SHP77 (cell line): ENCODE results near the gene RNF112.

Source experiments
- DNase-seq, 2 experiments: peaks; one replicate each; lab custom pipeline; 2025; lab: John Stamatoyannopoulos, UW

The RNF112 gene

GRCh38 chr17:19388791-19389785 lies 21.9 kb upstream of the RNF112 start:
- no peak for DNase-seq

GRCh38 chr17:19390951-19391350 lies 20.1 kb upstream of the RNF112 start:
- no peak for DNase-seq

GRCh38 chr17:19391432-19391831 lies 19.6 kb upstream of the RNF112 start:
- no peak for DNase-seq

GRCh38 chr17:19392303-19392702 lies 18.7 kb upstream of the RNF112 start:
- DNase-seq: no peak

GRCh38 chr17:19397556-19398041 lies 13.4 kb upstream of the RNF112 start:
- no peak for DNase-seq

GRCh38 chr17:19398301-19399181 lies 12.5 kb upstream of the RNF112 start:
- DNase-seq: peak; percentile 69 to 85

GRCh38 chr17:19399750-19400450 lies 11.1 kb upstream of the RNF112 start:
- DNase-seq: no peak

GRCh38 chr17:19401321-19402010 lies 9.6 kb upstream of the RNF112 start:
- DNase-seq: peak in 1 of 2 experiments; percentile 31

GRCh38 chr17:19402171-19402570 lies 8.9 kb upstream of the RNF112 start:
- no peak for DNase-seq

- DNase-seq: no peak
These were observed 8.0 kb upstream of the RNF112 start for GRCh38 chr17:19403021-19403420.

- DNase-seq: no peak
These were observed 6.8 kb upstream of the RNF112 start for GRCh38 chr17:19404264-19404663.

GRCh38 chr17:19405114-19405513 lies 5.9 kb upstream of the RNF112 start:
- DNase-seq: no peak

- no peak for DNase-seq
These were observed 3.3 kb upstream of the RNF112 start for GRCh38 chr17:19407601-19408345.

- no peak for DNase-seq
These were observed 2.7 kb upstream of the RNF112 start for GRCh38 chr17:19408346-19408710.

GRCh38 chr17:19409066-19409465 lies 2.0 kb upstream of the RNF112 start:
- DNase-seq: no peak

GRCh38 chr17:19409509-19409908 lies 1.5 kb upstream of the RNF112 start:
- no peak for DNase-seq

- DNase-seq: no peak
These were observed 941 bp upstream of the RNF112 start for GRCh38 chr17:19410091-19410490.

- DNase-seq: peak; percentile 43 to 46
These were observed 599 bp downstream of the RNF112 start for GRCh38 chr17:19411631-19412030.

- DNase-seq: no peak
These were observed 1.5 kb downstream of the RNF112 start for GRCh38 chr17:19412510-19412909.

GRCh38 chr17:19412984-19413383 lies 2.0 kb downstream of the RNF112 start:
- DNase-seq: no peak

GRCh38 chr17:19413761-19414160 lies 2.7 kb downstream of the RNF112 start:
- no peak for DNase-seq
